ENCODE measurements around the gene RANBP3.
"Not testable (repeated sequence)": the region's sequence is repeated elsewhere in the genome, so short reads cannot be mapped to it uniquely, and the experiment has no call there.

The RANBP3 gene

GRCh38 chr19:5977785-5978605, at the start of gene RANBP3:
TSS of gene RANBP3 (minus strand) at chr19:5978140. CDS start at chr19:5978082, 58 bp downstream.
- peak; percentile 85 to 97 for DNase-seq

GRCh38 chr19:6026390-6027227, 48.7 kb upstream of the RANBP3 start:
- DNase-seq, result no peak

GRCh38 chr19:6024756-6025155, 46.8 kb upstream of the RANBP3 start:
- DNase-seq, result not testable (repeated sequence)

GRCh38 chr19:6023936-6024335, 46.0 kb upstream of the RANBP3 start:
- DNase-seq, result no peak

- DNase-seq, result no peak
Measured at GRCh38 chr19:6023085-6023682, 45.2 kb upstream of the RANBP3 start.

- DNase-seq, result no peak
Measured at GRCh38 chr19:6022570-6023064, 44.7 kb upstream of the RANBP3 start.

GRCh38 chr19:6021878-6022569, 44.1 kb upstream of the RANBP3 start:
- DNase-seq, result peak; percentile 69 to 92

GRCh38 chr19:6020972-6021805, 43.2 kb upstream of the RANBP3 start:
- peak; percentile 57 to 68 for DNase-seq

GRCh38 chr19:6020166-6020882, 42.4 kb upstream of the RANBP3 start:
- DNase-seq, result peak; percentile 81 to 86

GRCh38 chr19:6018786-6019185, 40.8 kb upstream of the RANBP3 start:
- peak in 1 of 2 experiments; percentile 20 for DNase-seq

- DNase-seq, result no peak
Measured at GRCh38 chr19:6017576-6017975, 39.6 kb upstream of the RANBP3 start.

- DNase-seq, result no peak
Measured at GRCh38 chr19:6015841-6016545, 38.1 kb upstream of the RANBP3 start.

GRCh38 chr19:6014551-6015135, 36.7 kb upstream of the RANBP3 start:
- DNase-seq, result no peak

- no peak for DNase-seq
Measured at GRCh38 chr19:6012426-6013170, 34.7 kb upstream of the RANBP3 start.

GRCh38 chr19:6011794-6012193, 33.9 kb upstream of the RANBP3 start:
- no peak for DNase-seq

GRCh38 chr19:6011206-6011605, 33.3 kb upstream of the RANBP3 start:
- no peak for DNase-seq

- no peak for DNase-seq
Measured at GRCh38 chr19:6010107-6010506, 32.2 kb upstream of the RANBP3 start.

GRCh38 chr19:6007866-6008265, 29.9 kb upstream of the RANBP3 start:
- no peak for DNase-seq

- no peak for DNase-seq
Measured at GRCh38 chr19:6006896-6007295, 29.0 kb upstream of the RANBP3 start.

All from NCI-H526 (cell line).